SKM-1 treated with dmso at 0.1 percent for 144 hours (cell line): ENCODE data around the gene PDS5B.
"Not testable (repeated sequence)": the region's sequence is repeated elsewhere in the genome, so short reads cannot be mapped to it uniquely, and the experiment has no call there.

Source experiments
- DNase-seq: peaks from one replicate; lab custom pipeline; 2025; ENCODE audit not compliant: unreplicated experiment; lab: John Stamatoyannopoulos, UW

The PDS5B gene

DNA sequence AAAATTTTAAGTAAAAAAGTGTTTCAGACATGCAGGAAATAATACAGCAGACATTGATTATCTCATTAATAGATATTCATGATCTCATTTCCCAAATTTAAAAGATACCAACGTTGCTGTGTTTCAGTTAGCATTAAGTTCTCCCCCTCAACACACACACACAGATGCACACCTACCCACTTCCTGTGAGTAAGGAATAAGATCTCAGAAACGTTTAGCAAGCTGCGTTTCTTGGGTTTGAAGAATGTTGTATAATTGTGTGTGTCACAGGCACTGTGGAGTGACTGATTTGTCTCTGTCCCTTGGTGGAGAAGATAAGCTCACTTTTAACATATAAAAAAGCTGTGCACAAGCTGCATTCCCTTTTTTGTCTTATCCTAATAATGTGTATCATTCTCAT is 196.8 kb downstream of the PDS5B start:
- DNase-seq, result no peak

DNA sequence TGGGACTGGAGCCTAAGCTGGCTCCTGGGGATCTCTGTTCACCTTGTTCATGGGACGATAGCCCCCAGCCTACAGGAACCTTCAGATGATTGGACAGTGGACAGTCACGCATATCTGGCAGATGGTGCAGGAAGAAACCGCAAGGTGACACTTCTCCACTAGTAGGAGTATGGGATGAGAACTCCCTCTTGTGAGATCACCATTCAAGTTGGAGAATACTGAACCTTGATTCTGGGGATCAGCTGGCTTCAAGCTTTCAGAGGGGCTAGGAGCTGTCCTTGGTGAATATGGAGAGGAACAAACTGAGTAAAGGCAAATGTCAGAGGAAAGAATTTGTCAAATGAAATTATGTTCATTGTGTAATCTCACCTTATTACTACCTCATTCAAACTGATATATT is 204.5 kb downstream of the PDS5B start:
- DNase-seq, result no peak

DNA sequence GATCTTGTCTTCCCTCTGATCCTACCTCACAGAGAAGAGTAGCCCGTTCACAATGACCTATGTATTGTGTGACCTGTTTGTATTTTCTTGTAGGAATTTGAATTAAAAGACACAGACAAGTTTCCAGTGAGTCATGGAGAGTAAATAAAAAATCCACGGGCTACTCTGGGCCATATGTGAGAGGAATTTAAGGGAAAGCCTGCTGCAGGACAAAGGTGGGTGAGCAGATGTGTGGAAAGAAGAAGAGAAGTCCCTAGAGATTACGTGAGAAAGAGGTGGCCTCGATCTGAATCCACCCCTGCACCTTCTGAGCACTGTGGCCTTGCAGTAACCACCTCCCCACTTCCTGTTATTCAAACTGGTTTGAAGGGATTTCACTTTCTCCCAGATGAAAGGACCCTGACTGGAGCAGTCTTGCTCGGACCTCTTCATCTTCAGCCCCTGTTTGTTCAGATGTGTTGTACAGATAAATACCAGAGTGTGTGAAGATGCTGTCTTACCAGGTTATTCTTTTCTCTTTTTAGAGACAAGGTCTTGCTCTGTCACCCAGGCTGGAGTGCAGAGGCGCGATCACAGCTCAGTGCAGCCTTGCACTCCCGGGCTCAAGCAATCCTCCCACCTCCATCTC is 205.4 kb downstream of the PDS5B start:
- DNase-seq, result peak; percentile 3

DNA sequence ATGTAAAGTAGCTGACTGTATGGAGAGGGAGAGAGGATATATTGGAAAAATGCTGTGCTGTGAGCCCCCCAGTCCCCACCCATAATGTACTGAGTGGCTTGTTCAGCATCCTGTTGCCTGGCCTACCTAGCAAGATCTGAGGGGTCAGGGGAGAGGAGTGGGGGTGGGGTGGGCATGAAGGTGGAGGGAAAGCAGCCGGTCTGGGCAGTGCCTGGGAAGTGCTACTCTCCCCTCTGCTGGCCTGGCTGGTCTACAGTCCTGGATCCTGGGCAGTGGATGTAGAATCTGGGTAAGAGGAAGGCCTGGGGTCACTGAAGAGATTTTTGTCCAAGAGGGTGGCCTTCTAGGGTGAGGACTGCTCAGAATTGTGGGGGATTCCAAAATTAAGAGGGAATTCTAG is 210.5 kb downstream of the PDS5B start:
- no peak for DNase-seq

DNA sequence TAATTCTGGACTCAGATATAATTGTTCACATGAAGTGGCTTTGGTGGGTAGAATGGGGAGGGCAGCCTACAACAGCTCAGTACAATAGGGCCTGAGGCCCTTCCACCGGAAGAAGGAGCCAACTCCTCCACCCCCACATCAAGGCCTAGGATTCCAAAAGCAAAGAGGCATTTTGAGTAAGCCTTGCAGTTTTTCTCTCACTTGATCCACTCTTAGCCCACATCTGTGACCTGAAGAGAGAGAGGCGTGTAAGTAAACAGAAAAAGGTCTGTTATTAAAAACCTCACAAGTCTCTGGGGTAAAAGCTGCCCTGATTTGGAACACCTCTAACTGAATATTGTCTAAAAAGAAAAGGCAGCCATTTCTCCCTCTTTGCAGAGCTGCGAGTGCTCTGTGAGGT is 215.9 kb downstream of the PDS5B start:
- DNase-seq, result no peak

DNA sequence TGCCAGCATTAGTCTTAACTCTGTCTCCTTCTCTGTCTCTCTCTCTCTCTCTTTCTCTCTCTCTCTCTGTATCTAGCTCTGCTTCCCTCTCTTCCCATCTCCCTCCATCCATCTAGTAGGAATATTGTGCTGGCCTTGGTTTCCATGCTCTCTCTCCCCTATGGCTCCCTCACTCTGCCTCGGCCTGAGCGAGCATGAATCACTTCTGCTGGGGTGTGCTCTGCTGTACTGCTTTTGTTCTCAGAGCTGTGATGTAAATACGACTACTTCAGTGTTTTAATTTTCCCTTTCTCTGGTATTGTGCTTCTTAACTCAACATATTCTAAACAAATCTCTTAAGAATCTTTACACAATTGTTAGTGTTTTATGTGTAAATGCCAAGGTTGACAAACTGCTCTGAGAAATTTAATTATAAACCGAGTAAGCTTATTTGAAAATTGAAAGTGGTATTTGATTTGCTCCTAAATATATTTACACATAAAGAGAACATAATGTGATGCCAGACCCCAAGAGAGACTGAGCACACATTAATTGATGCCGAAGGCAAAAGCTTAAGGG is 218.5 kb downstream of the PDS5B start:
- DNase-seq, result no peak

DNA sequence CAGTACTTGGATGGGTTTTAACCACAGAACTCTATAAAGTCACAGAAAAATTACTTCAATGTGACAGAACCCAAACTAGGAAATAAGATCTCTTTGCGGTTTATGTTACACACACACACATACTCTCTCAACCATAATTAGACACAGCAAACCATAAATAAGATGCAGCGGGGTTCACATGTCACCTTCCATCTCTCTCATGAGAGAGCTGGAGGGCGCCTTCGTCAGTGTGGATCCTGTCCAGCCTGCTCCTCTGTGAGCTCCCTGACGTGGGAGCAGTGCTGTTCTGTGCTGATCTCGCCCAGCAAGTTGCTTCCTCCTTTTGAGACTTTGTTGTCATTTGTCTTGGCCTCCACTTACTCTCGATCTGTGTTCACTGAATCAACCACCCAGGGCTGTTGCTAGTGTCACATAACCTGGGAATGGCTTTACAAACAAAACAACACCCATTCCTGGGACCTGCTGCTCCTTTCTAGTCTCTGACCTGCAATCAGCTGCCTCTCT is 225.1 kb downstream of the PDS5B start:
- peak; percentile 34 for DNase-seq

DNA sequence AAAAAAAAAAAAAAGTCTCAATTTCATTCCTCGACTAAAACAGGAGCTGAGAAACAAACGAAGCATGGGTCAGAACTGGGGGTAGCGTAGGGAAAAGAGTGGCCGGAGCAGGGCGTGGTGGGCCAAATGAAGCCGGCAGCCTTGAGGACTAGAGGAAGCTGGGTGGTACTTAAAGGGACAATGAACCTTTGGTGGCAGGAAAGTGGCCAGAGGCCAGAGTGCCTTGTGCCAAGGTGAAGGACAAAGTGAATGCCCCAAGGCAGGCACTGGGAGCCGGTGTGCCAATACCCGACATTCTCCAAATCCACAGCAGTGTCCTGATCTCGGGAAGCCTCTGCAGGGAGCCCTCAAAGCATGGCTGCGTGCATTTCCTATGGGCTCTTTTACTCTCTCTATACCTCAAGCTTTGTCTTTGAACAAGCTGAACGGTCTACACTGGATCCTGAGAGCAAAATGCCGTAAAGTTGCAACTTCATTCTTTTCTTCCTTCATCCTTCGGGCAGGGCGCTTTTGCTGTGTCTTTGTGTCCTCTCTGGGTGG is 235.0 kb downstream of the PDS5B start:
- DNase-seq, result no peak

DNA sequence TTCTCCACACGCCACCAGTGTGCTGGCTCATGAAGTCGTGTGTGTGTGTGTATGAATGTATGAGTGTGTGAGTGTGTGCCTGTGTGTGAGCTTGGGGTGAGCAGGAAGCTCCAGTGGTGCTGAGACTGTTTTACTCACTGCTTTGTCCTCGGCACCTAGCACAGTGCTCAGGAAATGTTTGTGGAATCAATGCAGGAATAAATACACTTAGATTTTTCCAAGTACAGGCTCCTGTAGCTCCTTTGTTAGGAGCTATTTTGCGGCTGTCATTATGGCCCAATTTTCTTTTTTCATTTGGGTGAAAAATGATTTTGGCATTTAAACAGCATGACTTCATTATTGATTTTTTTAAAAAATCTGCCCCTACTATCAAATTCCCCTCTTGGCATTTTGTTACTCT is 236.5 kb downstream of the PDS5B start:
- no peak for DNase-seq

DNA sequence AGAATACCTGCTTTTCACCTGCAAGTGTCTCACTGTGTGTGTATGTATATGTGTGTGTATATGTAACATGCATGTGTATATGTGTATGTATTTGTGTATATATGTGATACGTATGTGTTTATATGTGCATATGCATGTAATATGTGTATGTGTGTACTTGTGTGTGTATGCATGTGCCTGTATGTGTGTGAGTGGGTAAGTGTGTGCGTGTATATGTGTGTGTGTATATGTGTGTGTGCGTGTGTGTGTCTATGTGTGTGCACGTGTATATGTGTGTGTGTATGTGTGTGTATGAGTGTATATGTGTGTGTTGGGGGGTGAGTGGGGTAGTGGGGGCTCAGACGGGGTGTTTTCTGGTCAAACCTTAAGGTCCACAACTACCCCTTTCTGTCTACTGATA is 237.3 kb downstream of the PDS5B start:
- DNase-seq, result no peak

DNA sequence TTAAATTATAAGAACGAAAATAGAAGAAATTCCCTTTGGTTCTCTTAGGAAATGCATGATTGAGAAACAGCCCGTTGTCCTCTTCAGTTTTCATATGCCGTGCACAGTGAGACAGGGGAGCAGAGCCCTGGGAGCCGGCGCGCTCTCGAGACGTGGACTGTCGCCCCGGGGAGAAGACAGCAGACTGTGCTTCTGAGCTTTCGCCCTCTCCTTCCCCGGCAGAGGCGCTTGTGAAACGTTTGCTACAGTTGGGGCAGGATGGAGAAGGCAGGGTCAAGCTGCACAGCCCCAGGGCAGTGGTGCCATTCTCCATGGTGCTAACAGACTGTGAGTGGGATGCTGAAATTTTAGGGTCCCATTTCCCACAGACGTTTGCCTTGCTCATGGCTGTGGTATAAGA is 237.8 kb downstream of the PDS5B start:
- DNase-seq, result no peak

DNA sequence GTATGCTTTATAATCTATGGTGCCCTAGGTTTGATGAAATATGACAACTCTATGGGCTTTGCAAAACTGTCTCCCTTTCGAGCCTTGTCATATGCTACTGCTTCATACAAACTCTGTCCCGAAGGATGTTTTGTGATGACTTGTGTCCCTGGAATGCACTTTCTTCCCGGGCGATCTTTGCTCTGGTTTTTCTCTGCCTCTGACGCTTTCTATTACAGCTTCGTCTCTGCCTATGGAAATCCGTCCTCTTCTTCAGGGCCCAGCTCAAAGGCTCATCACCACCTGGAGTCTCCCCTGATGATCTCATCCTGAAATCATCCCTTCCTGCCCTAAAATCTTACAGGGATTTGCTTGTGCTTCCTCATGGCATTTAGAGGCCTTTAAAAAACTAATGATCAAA is 238.4 kb downstream of the PDS5B start:
- DNase-seq, result no peak

DNA sequence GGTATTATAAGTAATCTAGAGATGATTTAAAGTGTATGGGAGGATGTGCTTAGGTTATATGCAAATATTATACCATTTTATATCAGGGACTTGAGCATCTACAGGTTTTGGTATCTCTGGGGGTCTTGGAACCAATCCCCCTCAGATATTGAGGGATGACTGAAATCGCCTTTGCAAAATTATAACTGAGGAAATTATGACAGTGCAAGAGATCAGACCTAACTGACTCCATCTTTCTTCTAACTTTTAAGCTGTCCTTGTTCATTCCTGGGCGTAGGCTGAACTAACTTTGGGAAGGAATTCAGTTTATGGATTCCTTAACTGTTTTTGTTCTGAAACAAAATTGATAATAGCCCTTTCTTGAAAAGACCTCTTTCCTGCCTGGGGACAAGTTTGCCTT is 239.2 kb downstream of the PDS5B start:
- no peak for DNase-seq

DNA sequence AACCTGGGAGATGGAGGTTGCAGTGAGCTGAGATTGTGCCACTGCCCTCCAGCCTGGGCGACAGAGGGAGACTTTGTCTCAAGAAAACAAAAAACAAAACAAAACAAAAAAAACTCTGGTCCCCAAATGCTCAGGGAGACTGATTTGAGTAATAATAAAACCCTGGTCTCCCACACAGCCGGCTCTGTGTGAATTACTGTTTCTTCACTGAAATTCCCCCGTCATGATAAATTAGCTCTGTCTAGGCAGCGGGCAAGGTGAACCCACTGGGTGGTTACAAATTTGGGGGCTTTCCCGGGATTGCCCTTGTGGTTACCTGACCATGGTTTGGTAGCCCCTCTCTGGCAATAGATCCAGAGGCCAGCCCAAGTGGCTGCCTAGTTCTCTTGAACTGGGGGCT is 240.1 kb downstream of the PDS5B start:
- not testable (repeated sequence) for DNase-seq
